Stomach (tissue), 4 donors: ENCODE results near the gene BPIFB2.

Experiments used
- CTCF ChIP-seq, 7 experiments: fragments of 450-650 bp in 4 of 7; fragments of 200-600 bp in 3 of 7; sonication (generic) in 3 of 7; IDR thresholded peaks; one replicate each; pipeline ENCODE4 v1.5.1; 2016 to 2019; ENCODE audit warnings: antibody characterized with exemption in 7 of 7, control low read depth in 2 of 7, mild to moderate bottlenecking in 1 of 7
- POLR2A ChIP-seq, 4 donors: fragments of 450-650 bp; IDR thresholded peaks; one replicate each; pipeline ENCODE4 v1.6.1; 2016; ENCODE audit warnings: antibody characterized with exemption in 4 of 4, control low read depth in 2 of 4, mild to moderate bottlenecking in 1 of 4, moderate library complexity in 1 of 4
- POLR2AphosphoS5 ChIP-seq, 3 donors: sonication (generic); formaldehyde crosslinking; IDR thresholded peaks; one replicate each; pipeline ENCODE4 v1.6.1; 2016; ENCODE audit warnings: antibody characterized with exemption in 3 of 3

GRCh38 chr20:33000802-33001466, 6.6 kb upstream of the BPIFB2 start:
- TF ChIP-seq CTCF (IDR thresholded peaks at IDR 0.05) (no peak), POLR2A (IDR thresholded peaks at IDR 0.05) (no peak), POLR2AphosphoS5 (IDR thresholded peaks at IDR 0.05) (no peak)
